ENCODE data around the gene YPEL2. TPM values are rescaled to one million over a fixed set of nuclear protein-coding genes. Genes with fewer than 3 reads are reported as not detected.

The YPEL2 gene
- total RNA-seq, 5 donors from 2014 or later (not counting 1 experiment from before 2014, with no cell fraction given), result 29.7 to 58.5 (median 52.0) TPM

- Mint-ChIP-seq H3K4me1 (no peaks in the 10 kb centered on the region), H3K36me3 (peaks cover 45% of the 10 kb centered on the region), H3K4me3 (no peak overlapping the region), H3K27me3 (no peaks in the 10 kb centered on the region), H3K9me3 (no peaks in the 10 kb centered on the region), H3K27ac (no peak overlapping the region)
- Histone ChIP-seq H3K27me3 (replicated peaks in 1 of 2; ENCODE audit: control insufficient read depth in 2 of 2, extremely low read depth in 1 of 2, insufficient read depth in 2 of 2, low read length in 1 of 2) (no peaks in the 10 kb centered on the region), H3K27ac (ENCODE audit: low read length) (no peak overlapping the region), H3K4me1 (ENCODE audit: control insufficient read depth in 1 of 2, extremely low read depth in 1 of 2, insufficient read depth in 2 of 2, low read length in 2 of 2) (no peaks in the 10 kb centered on the region), H3K36me3 (ENCODE audit: control insufficient read depth in 2 of 2, extremely low read depth in 1 of 2, insufficient read depth in 1 of 2, low read length in 1 of 2) (peaks cover 7 to 20% of the 10 kb centered on the region in 2 donors), H3K9me3 (no peaks in the 10 kb centered on the region), H3K4me3 (ENCODE audit: control insufficient read depth in 1 of 2, extremely low read depth in 1 of 2, low read length in 1 of 2) (no peak overlapping the region)
- no peak for DNase-seq
- 95% methylated on average over 4 of the region's 4 CpGs for WGBS (ENCODE audit: insufficient coverage)
- no peak for ATAC-seq (replicated peaks in 1 of 4)
- ChIA-PET CTCF (no interaction called here), POLR2A (interaction anchor here in 1 of 2 donors (0.7 kb wide), 1 partner anchor 23 kb away, joined by 4 read pairs; no protein-coding TSS in a partner anchor)
Measured at GRCh38 chr17:59402760-59403159, 71.3 kb downstream of the YPEL2 start.

GRCh38 chr17:59404471-59404870 is 73.0 kb downstream of the YPEL2 start:
- Histone ChIP-seq H3K4me3 (ENCODE audit: control insufficient read depth in 1 of 2, extremely low read depth in 1 of 2, low read length in 1 of 2) (no peak overlapping the region), H3K27ac (ENCODE audit: low read length) (no peak overlapping the region), H3K9me3 (no peaks in the 10 kb centered on the region), H3K36me3 (ENCODE audit: control insufficient read depth in 2 of 2, extremely low read depth in 1 of 2, insufficient read depth in 1 of 2, low read length in 1 of 2) (peaks cover 4 to 6% of the 10 kb centered on the region in 2 donors), H3K27me3 (replicated peaks in 1 of 2; ENCODE audit: control insufficient read depth in 2 of 2, extremely low read depth in 1 of 2, insufficient read depth in 2 of 2, low read length in 1 of 2) (no peaks in the 10 kb centered on the region), H3K4me1 (ENCODE audit: control insufficient read depth in 1 of 2, extremely low read depth in 1 of 2, insufficient read depth in 2 of 2, low read length in 2 of 2) (no peaks in the 10 kb centered on the region)
- Mint-ChIP-seq H3K27ac (no peak overlapping the region), H3K4me3 (no peak overlapping the region), H3K9me3 (peaks cover 0 to 2% (median 0%) of the 10 kb centered on the region in 3 donors), H3K36me3 (peaks cover 33% of the 10 kb centered on the region), H3K4me1 (no peaks in the 10 kb centered on the region), H3K27me3 (no peaks in the 10 kb centered on the region)
- ChIA-PET POLR2A (no interaction called here), CTCF (interaction anchor here in 1 of 2 donors (0.9 kb wide), 1 partner anchor 76 kb away, joined by 3 read pairs; no protein-coding TSS in a partner anchor)
- DNase-seq (no peak), ATAC-seq (replicated peaks in 1 of 4) (no peak)
- WGBS (ENCODE audit: insufficient coverage), result 100% methylated on average over 1 of the region's 3 CpGs

- H3K27me3 ChIP-seq (replicated peaks in 1 of 2; ENCODE audit: control insufficient read depth in 2 of 2, extremely low read depth in 1 of 2, insufficient read depth in 2 of 2, low read length in 1 of 2), result no peaks in the 10 kb centered on the region
- ATAC-seq (replicated peaks in 1 of 4) (no peak), DNase-seq (no peak)
- no peaks in the 10 kb centered on the region for H3K27me3 Mint-ChIP-seq
- no peaks in the 10 kb centered on the region for H3K4me1 Mint-ChIP-seq
- no peak overlapping the region for H3K4me3 Mint-ChIP-seq
- H3K4me1 ChIP-seq (ENCODE audit: control insufficient read depth in 1 of 2, extremely low read depth in 1 of 2, insufficient read depth in 2 of 2, low read length in 2 of 2), result no peaks in the 10 kb centered on the region
- WGBS (ENCODE audit: insufficient coverage), result 86% methylated on average over 1 of the region's 13 CpGs
- CTCF ChIA-PET, result interaction anchor here in 1 of 2 donors (0.5 kb wide), 1 partner anchor 222 kb away, joined by 3 read pairs; no protein-coding TSS in a partner anchor
- H3K9me3 ChIP-seq, result peaks cover 2% of the 10 kb centered on the region
- no peak overlapping the region for H3K27ac Mint-ChIP-seq
- H3K36me3 ChIP-seq (ENCODE audit: control insufficient read depth in 2 of 2, extremely low read depth in 1 of 2, insufficient read depth in 1 of 2, low read length in 1 of 2), result peaks cover 0 to 6% of the 10 kb centered on the region in 2 donors
- no peak overlapping the region for H3K27ac ChIP-seq (ENCODE audit: low read length)
- H3K9me3 Mint-ChIP-seq, result peaks cover 0 to 8% (median 0%) of the 10 kb centered on the region in 3 donors
- peaks cover 30% of the 10 kb centered on the region for H3K36me3 Mint-ChIP-seq
- POLR2A ChIA-PET, result no interaction called here
- H3K4me3 ChIP-seq (ENCODE audit: control insufficient read depth in 1 of 2, extremely low read depth in 1 of 2, low read length in 1 of 2), result no peak overlapping the region
Measured at GRCh38 chr17:59405944-59406705, 74.7 kb downstream of the YPEL2 start.

DNA sequence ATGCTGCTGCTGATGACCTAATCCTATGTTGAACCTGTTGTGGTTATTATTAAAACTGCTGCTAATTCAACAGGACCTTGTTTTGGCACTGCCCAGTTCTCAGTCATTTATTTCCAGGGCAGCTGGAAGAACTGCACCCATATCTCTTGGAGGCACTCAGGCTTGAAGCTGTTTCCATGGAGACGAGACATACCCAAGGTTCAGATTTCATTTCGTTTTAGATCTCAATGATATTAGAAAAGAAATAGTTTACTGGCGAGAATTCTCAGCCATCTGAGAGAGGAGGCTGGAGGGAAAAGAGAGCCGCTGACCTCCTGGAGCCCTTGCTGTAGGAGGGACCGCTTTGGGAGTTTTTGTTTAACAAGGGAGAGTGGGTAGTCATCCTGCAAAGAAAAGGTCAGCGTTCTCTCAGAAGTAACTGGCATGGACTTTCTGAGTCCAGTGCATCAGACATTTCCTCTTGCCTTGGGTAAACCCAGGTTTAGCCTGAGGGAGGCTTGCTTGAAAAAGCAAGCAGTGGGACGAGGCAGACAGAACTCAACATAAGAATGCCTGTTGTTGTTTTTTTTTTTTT is 75.4 kb downstream of the YPEL2 start:
- H3K27ac Mint-ChIP-seq, result no peak overlapping the region
- no peaks in the 10 kb centered on the region for H3K4me1 Mint-ChIP-seq
- WGBS (ENCODE audit: insufficient coverage), result 93% methylated on average over 6 of the region's 7 CpGs
- H3K9me3 Mint-ChIP-seq, result peaks cover 0 to 8% (median 0%) of the 10 kb centered on the region in 3 donors
- CTCF ChIA-PET, result no interaction called here
- peaks cover 2% of the 10 kb centered on the region for H3K9me3 ChIP-seq
- H3K36me3 Mint-ChIP-seq, result peaks cover 23% of the 10 kb centered on the region
- ATAC-seq (replicated peaks in 1 of 4), result no peak
- POLR2A ChIA-PET, result no interaction called here
- H3K4me3 Mint-ChIP-seq, result no peak overlapping the region
- no peak for DNase-seq
- peaks cover 0 to 3% of the 10 kb centered on the region in 2 donors for H3K36me3 ChIP-seq (ENCODE audit: control insufficient read depth in 2 of 2, extremely low read depth in 1 of 2, insufficient read depth in 1 of 2, low read length in 1 of 2)
- H3K4me3 ChIP-seq (ENCODE audit: control insufficient read depth in 1 of 2, extremely low read depth in 1 of 2, low read length in 1 of 2), result no peak overlapping the region
- no peak overlapping the region for H3K27ac ChIP-seq (ENCODE audit: low read length)
- no peaks in the 10 kb centered on the region for H3K4me1 ChIP-seq (ENCODE audit: control insufficient read depth in 1 of 2, extremely low read depth in 1 of 2, insufficient read depth in 2 of 2, low read length in 2 of 2)
- no peaks in the 10 kb centered on the region for H3K27me3 Mint-ChIP-seq
- H3K27me3 ChIP-seq (replicated peaks in 1 of 2; ENCODE audit: control insufficient read depth in 2 of 2, extremely low read depth in 1 of 2, insufficient read depth in 2 of 2, low read length in 1 of 2), result no peaks in the 10 kb centered on the region

- Mint-ChIP-seq H3K27ac (no peak overlapping the region), H3K4me3 (no peak overlapping the region), H3K4me1 (peaks cover 6 to 10% (median 6%) of the 10 kb centered on the region in 3 donors), H3K9me3 (peaks cover 0 to 8% (median 0%) of the 10 kb centered on the region in 3 donors), H3K36me3 (peaks cover 13% of the 10 kb centered on the region), H3K27me3 (no peaks in the 10 kb centered on the region)
- 100% methylated on average over 2 of the region's 3 CpGs for WGBS (ENCODE audit: insufficient coverage)
- ATAC-seq (replicated peaks in 1 of 4) (no peak), DNase-seq (no peak)
- Histone ChIP-seq H3K9me3 (peaks cover 2% of the 10 kb centered on the region), H3K36me3 (ENCODE audit: control insufficient read depth in 2 of 2, extremely low read depth in 1 of 2, insufficient read depth in 1 of 2, low read length in 1 of 2) (peaks cover 0 to 3% of the 10 kb centered on the region in 2 donors), H3K4me1 (ENCODE audit: control insufficient read depth in 1 of 2, extremely low read depth in 1 of 2, insufficient read depth in 2 of 2, low read length in 2 of 2) (no peaks in the 10 kb centered on the region), H3K27ac (ENCODE audit: low read length) (no peak overlapping the region), H3K27me3 (replicated peaks in 1 of 2; ENCODE audit: control insufficient read depth in 2 of 2, extremely low read depth in 1 of 2, insufficient read depth in 2 of 2, low read length in 1 of 2) (no peaks in the 10 kb centered on the region), H3K4me3 (ENCODE audit: control insufficient read depth in 1 of 2, extremely low read depth in 1 of 2, low read length in 1 of 2) (no peak overlapping the region)
- ChIA-PET POLR2A (no interaction called here), CTCF (interaction anchor here in 1 of 2 donors (0.7 kb wide), 1 partner anchor 156 kb away, joined by 3 read pairs; no protein-coding TSS in a partner anchor)
Measured at GRCh38 chr17:59409336-59410048, 78.0 kb downstream of the YPEL2 start.

- no peaks in the 10 kb centered on the region for H3K4me1 ChIP-seq (ENCODE audit: control insufficient read depth in 1 of 2, extremely low read depth in 1 of 2, insufficient read depth in 2 of 2, low read length in 2 of 2)
- Mint-ChIP-seq H3K27me3 (no peaks in the 10 kb centered on the region), H3K36me3 (peaks cover 12% of the 10 kb centered on the region), H3K4me1 (peaks cover 6 to 10% (median 9%) of the 10 kb centered on the region in 3 donors), H3K9me3 (peaks cover 0 to 8% (median 0%) of the 10 kb centered on the region in 3 donors), H3K27ac (no peak overlapping the region), H3K4me3 (no peak overlapping the region)
- DNase-seq (no peak), ATAC-seq (replicated peaks in 1 of 4) (no peak)
- H3K36me3 ChIP-seq (ENCODE audit: control insufficient read depth in 2 of 2, extremely low read depth in 1 of 2, insufficient read depth in 1 of 2, low read length in 1 of 2), result no peaks in the 10 kb centered on the region
- ChIA-PET POLR2A (no interaction called here), CTCF (interaction anchor here in 1 of 2 donors (0.7 kb wide), 1 partner anchor 155 kb away, joined by 3 read pairs; no protein-coding TSS in a partner anchor)
- H3K9me3 ChIP-seq, result peaks cover 2% of the 10 kb centered on the region
- H3K27me3 ChIP-seq (replicated peaks in 1 of 2; ENCODE audit: control insufficient read depth in 2 of 2, extremely low read depth in 1 of 2, insufficient read depth in 2 of 2, low read length in 1 of 2), result no peaks in the 10 kb centered on the region
- no peak overlapping the region for H3K4me3 ChIP-seq (ENCODE audit: control insufficient read depth in 1 of 2, extremely low read depth in 1 of 2, low read length in 1 of 2)
- H3K27ac ChIP-seq (ENCODE audit: low read length), result no peak overlapping the region
- 100% methylated on average over 2 of the region's 4 CpGs for WGBS (ENCODE audit: insufficient coverage)
Measured at GRCh38 chr17:59410049-59410437, 78.6 kb downstream of the YPEL2 start.
